ENCODE results near the gene ZNF341.

Gene ZNF341

DNA sequence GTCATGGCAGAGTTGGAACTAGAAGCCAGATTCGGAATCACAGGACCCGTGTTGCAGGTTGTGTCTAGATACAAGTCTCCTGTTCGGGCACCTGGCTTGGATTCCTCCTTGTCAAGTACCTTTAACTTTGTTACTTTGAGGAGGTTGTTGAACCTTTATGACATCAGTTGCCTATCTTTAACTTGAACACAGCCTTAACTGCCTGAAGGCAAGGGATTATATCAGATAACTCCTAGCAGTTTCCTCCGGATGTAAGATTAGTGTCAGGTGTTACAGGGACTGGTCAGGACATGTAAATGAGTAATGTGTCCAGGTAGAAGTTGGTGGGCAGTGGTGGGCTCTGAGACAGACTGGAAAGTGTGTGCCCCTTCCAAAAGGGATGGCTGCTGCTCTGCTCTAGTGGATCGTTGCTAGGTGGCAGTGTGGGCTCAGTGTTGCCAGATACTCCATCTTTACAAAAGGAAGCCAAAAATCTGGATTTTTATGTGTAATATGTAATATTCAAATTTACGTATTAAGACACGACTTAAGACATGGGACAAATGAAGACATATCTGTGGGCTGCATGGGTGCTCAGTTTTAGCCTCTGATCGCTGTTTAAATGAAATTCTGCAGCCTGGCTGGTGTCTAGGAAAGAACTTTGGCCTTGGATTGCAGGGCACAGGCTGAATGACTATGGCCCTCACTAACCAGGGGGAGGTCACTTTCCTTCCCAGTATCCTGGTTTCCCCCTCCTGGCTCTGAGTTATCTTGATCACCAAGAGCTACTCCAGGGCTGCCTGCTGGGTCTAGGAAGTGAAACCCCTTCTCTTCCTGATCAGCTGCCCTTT, 106.5 kb downstream of the ZNF341 start:
- DNase-seq = no peak
- in situ Hi-C loops (cut with HindIII; ENCODE audit: low pct_ligation_motif_present, low sequenced_read_pairs) = no loop called here
- no peaks in the 10 kb centered on the region for H3K27me3 ChIP-seq (replicated peaks)
- H3K27ac ChIP-seq = no peak overlapping the region
- TF ChIP-seq, protein P1, sequence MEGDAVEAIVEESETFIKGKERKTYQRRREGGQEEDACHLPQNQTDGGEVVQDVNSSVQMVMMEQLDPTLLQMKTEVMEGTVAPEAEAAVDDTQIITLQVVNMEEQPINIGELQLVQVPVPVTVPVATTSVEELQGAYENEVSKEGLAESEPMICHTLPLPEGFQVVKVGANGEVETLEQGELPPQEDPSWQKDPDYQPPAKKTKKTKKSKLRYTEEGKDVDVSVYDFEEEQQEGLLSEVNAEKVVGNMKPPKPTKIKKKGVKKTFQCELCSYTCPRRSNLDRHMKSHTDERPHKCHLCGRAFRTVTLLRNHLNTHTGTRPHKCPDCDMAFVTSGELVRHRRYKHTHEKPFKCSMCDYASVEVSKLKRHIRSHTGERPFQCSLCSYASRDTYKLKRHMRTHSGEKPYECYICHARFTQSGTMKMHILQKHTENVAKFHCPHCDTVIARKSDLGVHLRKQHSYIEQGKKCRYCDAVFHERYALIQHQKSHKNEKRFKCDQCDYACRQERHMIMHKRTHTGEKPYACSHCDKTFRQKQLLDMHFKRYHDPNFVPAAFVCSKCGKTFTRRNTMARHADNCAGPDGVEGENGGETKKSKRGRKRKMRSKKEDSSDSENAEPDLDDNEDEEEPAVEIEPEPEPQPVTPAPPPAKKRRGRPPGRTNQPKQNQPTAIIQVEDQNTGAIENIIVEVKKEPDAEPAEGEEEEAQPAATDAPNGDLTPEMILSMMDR (IDR thresholded peaks at IDR 0.05; ENCODE audit: low read depth, low read length, missing control alignments) = peak; percentile 30
- no peak overlapping the region for H3K4me3 ChIP-seq (ENCODE audit: low read depth, low read length)
- no peaks in the 10 kb centered on the region for H3K36me3 ChIP-seq (replicated peaks)

DNA sequence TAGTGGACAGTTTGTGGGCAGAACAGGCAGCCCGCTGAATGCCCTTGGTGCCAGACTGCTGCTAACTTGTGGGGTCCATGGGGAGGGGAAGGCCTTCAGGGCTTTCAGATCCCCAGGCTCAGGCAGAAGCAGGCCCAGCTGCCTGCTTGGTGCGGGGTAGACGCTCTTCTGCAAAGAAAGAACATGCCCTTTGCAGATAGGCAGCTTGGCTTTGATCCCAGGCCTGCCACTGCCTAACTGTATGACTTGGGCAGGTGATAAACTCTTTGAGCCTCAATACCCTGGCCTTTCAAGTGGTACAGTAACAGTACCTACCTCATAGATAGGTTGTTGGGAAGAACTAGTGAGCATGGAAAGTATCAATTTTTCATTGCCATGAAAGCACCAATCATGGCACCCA, 107.8 kb downstream of the ZNF341 start:
- H3K27me3 ChIP-seq (replicated peaks) = no peaks in the 10 kb centered on the region

DNA sequence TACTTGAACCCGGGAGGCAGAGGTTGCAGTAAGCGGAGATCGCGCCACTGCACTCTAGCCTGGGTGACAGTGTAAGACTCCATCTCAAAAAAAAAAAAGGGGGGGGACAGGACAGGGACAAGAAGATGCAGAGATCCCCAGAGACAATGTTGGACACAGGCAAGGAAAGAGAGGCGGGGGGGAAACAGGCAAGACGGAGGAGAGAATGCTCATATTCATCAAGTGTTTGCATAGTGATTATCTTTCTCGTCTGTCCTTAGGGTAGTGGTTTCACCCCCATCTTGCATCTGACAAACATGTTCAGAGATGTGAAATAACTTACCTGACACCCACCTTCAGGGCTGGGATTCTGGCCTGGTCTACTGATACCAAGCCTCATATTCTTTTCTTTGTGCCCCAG, 108.4 kb downstream of the ZNF341 start:
- no peak overlapping the region for H3K4me3 ChIP-seq (ENCODE audit: low read depth, low read length)
- H3K27ac ChIP-seq = no peak overlapping the region
- H3K36me3 ChIP-seq (replicated peaks) = no peaks in the 10 kb centered on the region

More for the DNA sequence above, 107.8 kb downstream of the ZNF341 start:
- TF ChIP-seq, protein P1 (IDR thresholded peaks at IDR 0.05; ENCODE audit: low read depth, low read length, missing control alignments) = no peak
- H3K27ac ChIP-seq = no peak overlapping the region
- no peak overlapping the region for H3K4me3 ChIP-seq (ENCODE audit: low read depth, low read length)
- in situ Hi-C loops (cut with HindIII; ENCODE audit: low pct_ligation_motif_present, low sequenced_read_pairs) = no loop called here
- DNase-seq = no peak
- no peaks in the 10 kb centered on the region for H3K36me3 ChIP-seq (replicated peaks)

DNA sequence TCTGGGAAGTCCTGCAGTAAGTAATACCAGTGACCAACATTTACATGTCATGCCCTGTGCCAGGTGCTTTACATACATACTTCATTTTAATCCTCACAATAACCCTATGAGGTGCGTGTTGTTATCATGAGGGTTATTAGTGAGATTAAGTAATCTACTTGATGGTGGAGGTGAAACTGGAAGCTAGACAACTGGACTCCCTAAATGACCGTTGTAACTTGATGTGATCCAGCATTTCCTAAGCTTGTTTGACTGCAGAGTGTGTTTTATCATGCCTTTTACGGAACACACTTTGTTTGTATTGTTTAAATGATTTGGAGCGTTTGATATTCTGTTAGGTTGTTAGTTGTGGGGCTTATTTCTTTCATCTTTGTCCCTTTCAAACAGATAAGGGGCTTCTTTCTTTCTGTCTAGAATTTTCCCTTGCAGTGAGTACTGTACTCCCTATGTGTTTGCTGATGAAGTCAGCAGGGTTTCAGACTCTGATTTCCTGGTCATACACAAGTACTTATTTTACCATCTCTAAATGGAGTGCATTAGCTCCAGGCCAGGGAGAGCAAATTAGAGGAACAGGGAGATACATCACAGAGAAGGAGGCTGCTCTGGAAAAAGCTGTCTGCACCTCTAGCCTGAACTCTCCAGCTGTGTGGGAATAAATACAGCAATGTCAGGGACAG, 109.1 kb downstream of the ZNF341 start:
- Histone ChIP-seq H3K4me3 (ENCODE audit: low read depth, low read length) (no peak overlapping the region), H3K36me3 (replicated peaks) (no peaks in the 10 kb centered on the region), H3K27ac (no peak overlapping the region), H3K27me3 (replicated peaks) (no peaks in the 10 kb centered on the region)
- TF ChIP-seq, protein P1 (IDR thresholded peaks at IDR 0.05; ENCODE audit: low read depth, low read length, missing control alignments) = no peak
- DNase-seq = no peak
- in situ Hi-C loops (cut with HindIII; ENCODE audit: low pct_ligation_motif_present, low sequenced_read_pairs) = no loop called here

More for the DNA sequence above, 108.4 kb downstream of the ZNF341 start:
- no peak for DNase-seq
- in situ Hi-C loops (cut with HindIII; ENCODE audit: low pct_ligation_motif_present, low sequenced_read_pairs) = no loop called here
- H3K27me3 ChIP-seq (replicated peaks) = no peaks in the 10 kb centered on the region
- TF ChIP-seq, protein P1 (IDR thresholded peaks at IDR 0.05; ENCODE audit: low read depth, low read length, missing control alignments) = no peak

DNA sequence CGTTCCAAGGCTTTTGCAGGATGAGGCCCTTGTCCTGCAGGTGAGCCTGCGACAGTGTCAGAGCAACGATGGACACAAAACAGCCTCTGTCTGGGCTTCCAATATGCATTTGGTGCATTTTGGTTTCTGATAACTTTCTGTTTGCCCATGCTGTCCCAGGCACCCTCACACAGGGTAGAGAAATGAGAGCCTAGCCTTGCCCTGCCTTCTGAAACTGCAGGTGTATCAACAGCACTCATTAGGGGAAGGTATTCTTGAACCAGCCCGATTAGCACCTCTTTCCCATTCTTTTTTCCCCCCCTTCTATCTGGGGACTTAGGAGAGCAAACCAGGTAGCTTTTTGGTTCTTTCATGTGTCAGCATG, 109.6 kb downstream of the ZNF341 start:
- in situ Hi-C loops (cut with HindIII; ENCODE audit: low pct_ligation_motif_present, low sequenced_read_pairs) = no loop called here
- no peak for DNase-seq
- H3K27me3 ChIP-seq (replicated peaks) = no peaks in the 10 kb centered on the region
- H3K36me3 ChIP-seq (replicated peaks) = no peaks in the 10 kb centered on the region
- H3K27ac ChIP-seq = no peak overlapping the region
- TF ChIP-seq, protein P1 (IDR thresholded peaks at IDR 0.05; ENCODE audit: low read depth, low read length, missing control alignments) = no peak
- no peak overlapping the region for H3K4me3 ChIP-seq (ENCODE audit: low read depth, low read length)

Measured in brain microvascular endothelial cell (primary cell).